Activated CD8-positive, alpha-beta memory T cell treated with anti-CD3 and anti-CD28 coated beads for 48 hours (primary cell): Measurements from ENCODE around the gene HJV.
"Not testable (repeated sequence)": the region's sequence is repeated elsewhere in the genome, so short reads cannot be mapped to it uniquely, and the experiment has no call there.

Experiments used
- DNase-seq, 3 experiments: peaks; one replicate each; pipeline ENCODE4 v3.0.0-alpha.2; 2020; ENCODE audit warnings: low read depth in 2 of 3, low spot score in 2 of 3

The HJV gene

GRCh38 chr1:146021622-146022402 is at the start of gene HJV:
Gene HJV (minus strand): TSS chr1:146021735. CDS start chr1:146020231, 1,504 bp downstream.
- no peak for DNase-seq

- DNase-seq, result not testable (repeated sequence)
Measured at GRCh38 chr1:146059148-146059547, 37.6 kb upstream of the HJV start.

- peak; percentile 57 to 74 (median 72) for DNase-seq
Measured at GRCh38 chr1:146051852-146052676, 30.5 kb upstream of the HJV start.

GRCh38 chr1:146051452-146051851 is 29.9 kb upstream of the HJV start:
- DNase-seq, result no peak

GRCh38 chr1:146050652-146050963 is 29.1 kb upstream of the HJV start:
- not testable (repeated sequence) for DNase-seq

- DNase-seq, result not testable (repeated sequence)
Measured at GRCh38 chr1:146049866-146050651, 28.5 kb upstream of the HJV start.

- no peak for DNase-seq
Measured at GRCh38 chr1:146049436-146049835, 27.9 kb upstream of the HJV start.

- DNase-seq, result not testable (repeated sequence)
Measured at GRCh38 chr1:146048514-146049115, 27.1 kb upstream of the HJV start.

GRCh38 chr1:146046664-146047063 is 25.1 kb upstream of the HJV start:
- no peak for DNase-seq

- no peak for DNase-seq
Measured at GRCh38 chr1:146039844-146040194, 18.3 kb upstream of the HJV start.

- peak; percentile 53 to 72 (median 68) for DNase-seq
Measured at GRCh38 chr1:146036965-146037646, 15.6 kb upstream of the HJV start.

- DNase-seq, result no peak
Measured at GRCh38 chr1:146036241-146036964, 14.9 kb upstream of the HJV start.

GRCh38 chr1:146035048-146035423 is 13.5 kb upstream of the HJV start:
- no peak for DNase-seq

GRCh38 chr1:146032631-146033219 is 11.2 kb upstream of the HJV start:
- DNase-seq, result no peak

GRCh38 chr1:146031476-146031875 is 9.9 kb upstream of the HJV start:
- DNase-seq, result no peak

GRCh38 chr1:146029117-146029516 is 7.6 kb upstream of the HJV start:
- DNase-seq, result no peak

- not testable (repeated sequence) for DNase-seq
Measured at GRCh38 chr1:146026650-146027049, 5.1 kb upstream of the HJV start.

- DNase-seq, result not testable (repeated sequence)
Measured at GRCh38 chr1:146025787-146026495, 4.4 kb upstream of the HJV start.
